Tibial nerve (tissue), 4 donors: ENCODE data around the gene CPNE6.

Experiments used
- CTCF ChIP-seq, 5 experiments: fragments of 200-600 bp in 3 of 5; fragments of 450-650 bp in 2 of 5; sonication (generic) in 3 of 5; IDR thresholded peaks; one replicate each; pipeline ENCODE4 v1.5.1; 2016 to 2019; ENCODE audit warnings: antibody characterized with exemption in 5 of 5, mild to moderate bottlenecking in 3 of 5, moderate library complexity in 2 of 5
- EP300 ChIP-seq, 2 donors: sonication (generic); formaldehyde crosslinking; IDR thresholded peaks; one replicate each; pipeline ENCODE4 v1.6.1; 2017; ENCODE audit warnings: antibody characterized with exemption in 2 of 2, mild to moderate bottlenecking in 1 of 2

GRCh38 chr14:24106672-24107271 lies 35.4 kb downstream of the CPNE6 start:
- TF ChIP-seq CTCF (IDR thresholded peaks at IDR 0.05), result no peak
- no peak for TF ChIP-seq EP300 (IDR thresholded peaks at IDR 0.05)
